ENCODE data around the gene ZNF479.
"Not testable (repeated sequence)": the region's sequence is repeated elsewhere in the genome, so short reads cannot be mapped to it uniquely, and the experiment has no call there.

ZNF479 gene

GRCh38 chr7:57165285-57165899 lies 33.2 kb upstream of the ZNF479 start:
- no peak for DNase-seq (ENCODE audit: extremely low read depth, low read depth)
- TF ChIP-seq CTCF (IDR thresholded peaks at IDR 0.05; ENCODE audit: low read depth, low read length): no peak

GRCh38 chr7:57120123-57120784 lies 12.0 kb downstream of the ZNF479 start:
- not testable (repeated sequence) for DNase-seq (ENCODE audit: extremely low read depth, low read depth)
